Kidney epithelial cell (primary cell): ENCODE results near the gene AMZ2. TPM values are rescaled to one million over a fixed set of nuclear protein-coding genes. Genes with fewer than 3 reads are reported as not detected.
"Not testable (repeated sequence)": the region's sequence is repeated elsewhere in the genome, so short reads cannot be mapped to it uniquely, and the experiment has no call there.

Experiments used
- DNase-seq: peaks from one replicate; pipeline ENCODE4 v3.0.0-alpha.2; 2010; ENCODE audit warnings: low read depth
- H3K27me3 ChIP-seq: 2 replicates; pipeline ENCODE4 v1.6.0; 2011; ENCODE audit warnings: low read length; ENCODE audit not compliant: control insufficient read depth, insufficient read depth
- H3K36me3 ChIP-seq: 2 replicates; pipeline ENCODE4 v1.5.1; 2011; ENCODE audit warnings: low read length; ENCODE audit not compliant: control insufficient read depth, insufficient read depth
- H3K4me3 ChIP-seq: 2 replicates; pipeline ENCODE4 v1.5.1; 2011; ENCODE audit warnings: low read depth, mild to moderate bottlenecking, control low read depth, low read length
- total RNA-seq: library from RNA; depleted of rRNA; stranded (reverse); fragments of >200 nt; gene quantifications from 2 replicates; pipeline ENCODE4 v1.2.3, GENCODE V29; 2015
- TF ChIP-seq, protein P1 (sequence below): IDR thresholded peaks from 2 replicates; pipeline ENCODE4 v1.5.1; 2011; ENCODE audit warnings: mild to moderate bottlenecking, moderate library complexity, low read length, control low read depth, inconsistent platforms; ENCODE audit not compliant: insufficient read depth, poor library complexity, severe bottlenecking

The AMZ2 gene
- total RNA-seq, 1 donor from 2014 or later = 99.7 TPM

DNA sequence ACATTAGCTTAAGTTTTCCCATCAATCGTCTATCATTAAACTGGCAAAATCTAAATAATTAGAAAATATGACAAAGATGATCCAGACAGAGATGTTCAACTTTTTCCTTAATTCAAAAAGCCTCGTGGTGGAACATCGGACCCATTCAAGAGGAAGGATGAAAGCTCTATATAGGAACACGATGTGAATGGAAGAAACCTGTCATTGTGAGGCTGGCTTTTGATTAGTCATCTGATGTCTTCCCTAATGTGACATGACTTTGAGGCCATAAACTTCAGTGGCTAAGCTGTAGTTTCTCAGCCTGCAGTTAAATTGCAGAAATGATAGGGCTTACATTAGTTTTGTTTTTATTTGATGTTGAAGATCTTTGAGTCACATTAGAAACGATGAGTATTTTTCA is 1.0 kb downstream of the AMZ2 start:
- H3K4me3 ChIP-seq = peak overlapping the region; percentile 88
- TF ChIP-seq, protein P1, sequence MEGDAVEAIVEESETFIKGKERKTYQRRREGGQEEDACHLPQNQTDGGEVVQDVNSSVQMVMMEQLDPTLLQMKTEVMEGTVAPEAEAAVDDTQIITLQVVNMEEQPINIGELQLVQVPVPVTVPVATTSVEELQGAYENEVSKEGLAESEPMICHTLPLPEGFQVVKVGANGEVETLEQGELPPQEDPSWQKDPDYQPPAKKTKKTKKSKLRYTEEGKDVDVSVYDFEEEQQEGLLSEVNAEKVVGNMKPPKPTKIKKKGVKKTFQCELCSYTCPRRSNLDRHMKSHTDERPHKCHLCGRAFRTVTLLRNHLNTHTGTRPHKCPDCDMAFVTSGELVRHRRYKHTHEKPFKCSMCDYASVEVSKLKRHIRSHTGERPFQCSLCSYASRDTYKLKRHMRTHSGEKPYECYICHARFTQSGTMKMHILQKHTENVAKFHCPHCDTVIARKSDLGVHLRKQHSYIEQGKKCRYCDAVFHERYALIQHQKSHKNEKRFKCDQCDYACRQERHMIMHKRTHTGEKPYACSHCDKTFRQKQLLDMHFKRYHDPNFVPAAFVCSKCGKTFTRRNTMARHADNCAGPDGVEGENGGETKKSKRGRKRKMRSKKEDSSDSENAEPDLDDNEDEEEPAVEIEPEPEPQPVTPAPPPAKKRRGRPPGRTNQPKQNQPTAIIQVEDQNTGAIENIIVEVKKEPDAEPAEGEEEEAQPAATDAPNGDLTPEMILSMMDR = no peak
- H3K36me3 ChIP-seq = no peaks in the 10 kb centered on the region
- no peaks in the 10 kb centered on the region for H3K27me3 ChIP-seq
- no peak for DNase-seq

DNA sequence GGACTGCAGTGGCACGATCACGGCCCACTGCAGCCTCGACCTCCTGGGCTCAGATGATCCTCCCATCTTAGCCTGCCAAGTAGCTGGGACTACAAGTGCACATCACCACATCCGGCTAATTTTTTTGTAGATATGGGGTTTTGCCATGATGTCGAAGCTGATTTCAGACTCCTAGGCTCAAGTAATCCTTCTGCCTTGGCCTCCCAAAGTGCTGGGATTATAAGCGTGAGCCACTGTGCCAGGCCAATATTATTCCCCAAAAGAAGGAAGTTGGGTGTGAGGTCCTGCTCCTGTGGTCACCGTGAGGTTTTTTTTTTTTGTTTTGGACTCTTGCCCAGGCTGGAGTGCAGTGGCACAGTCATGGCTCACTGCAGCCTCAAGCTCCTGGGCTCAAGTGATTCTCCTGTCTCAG is 1.5 kb downstream of the AMZ2 start:
- TF ChIP-seq, protein P1 = no peak
- DNase-seq = no peak
- no peak overlapping the region for H3K4me3 ChIP-seq
- no peaks in the 10 kb centered on the region for H3K36me3 ChIP-seq
- H3K27me3 ChIP-seq = no peaks in the 10 kb centered on the region

DNA sequence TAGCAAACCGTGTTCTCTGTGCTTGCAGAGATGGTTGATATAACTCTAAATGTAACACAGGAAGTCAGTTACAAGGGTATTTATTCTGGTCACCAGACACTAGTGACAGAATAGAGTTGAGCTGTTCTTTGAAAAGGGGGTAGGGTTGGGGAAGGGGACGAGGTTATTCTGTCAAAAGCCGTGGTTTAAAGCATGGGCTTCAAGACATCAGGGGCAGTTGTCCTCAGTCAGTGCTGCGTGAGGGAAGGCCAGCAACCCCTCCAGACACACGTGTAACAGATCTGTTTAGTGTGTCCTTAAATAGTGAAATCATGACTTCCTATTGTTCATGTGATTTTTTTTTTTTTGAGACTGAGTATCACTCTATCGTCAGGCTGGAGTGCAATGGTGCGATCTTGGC is 5.6 kb downstream of the AMZ2 start:
- H3K36me3 ChIP-seq, DNase-seq, H3K4me3 ChIP-seq, H3K27me3 ChIP-seq: not testable (repeated sequence)

DNA sequence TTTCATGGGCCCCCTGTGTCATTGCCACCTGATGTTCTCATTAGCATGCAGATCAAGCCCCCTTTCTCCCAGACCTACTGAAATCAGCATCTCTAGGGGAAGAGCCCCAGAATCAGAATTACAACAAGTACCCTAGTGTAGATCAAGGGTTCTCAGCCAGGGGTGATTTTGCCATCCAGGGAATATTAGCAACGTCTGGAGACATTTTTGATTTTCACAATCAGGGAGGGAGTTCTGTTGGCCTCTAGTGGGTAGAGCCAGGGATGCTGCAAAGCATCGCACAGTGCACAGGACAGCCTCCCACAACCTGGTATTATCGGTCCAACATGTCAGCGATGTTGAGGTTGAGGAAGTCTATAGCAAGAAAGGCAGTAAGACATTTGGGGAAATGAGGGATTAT is 7.3 kb downstream of the AMZ2 start:
- H3K27me3 ChIP-seq = no peaks in the 10 kb centered on the region
- H3K4me3 ChIP-seq = no peak overlapping the region
- peaks cover 1% of the 10 kb centered on the region for H3K36me3 ChIP-seq
- TF ChIP-seq, protein P1 = no peak
- DNase-seq = no peak

DNA sequence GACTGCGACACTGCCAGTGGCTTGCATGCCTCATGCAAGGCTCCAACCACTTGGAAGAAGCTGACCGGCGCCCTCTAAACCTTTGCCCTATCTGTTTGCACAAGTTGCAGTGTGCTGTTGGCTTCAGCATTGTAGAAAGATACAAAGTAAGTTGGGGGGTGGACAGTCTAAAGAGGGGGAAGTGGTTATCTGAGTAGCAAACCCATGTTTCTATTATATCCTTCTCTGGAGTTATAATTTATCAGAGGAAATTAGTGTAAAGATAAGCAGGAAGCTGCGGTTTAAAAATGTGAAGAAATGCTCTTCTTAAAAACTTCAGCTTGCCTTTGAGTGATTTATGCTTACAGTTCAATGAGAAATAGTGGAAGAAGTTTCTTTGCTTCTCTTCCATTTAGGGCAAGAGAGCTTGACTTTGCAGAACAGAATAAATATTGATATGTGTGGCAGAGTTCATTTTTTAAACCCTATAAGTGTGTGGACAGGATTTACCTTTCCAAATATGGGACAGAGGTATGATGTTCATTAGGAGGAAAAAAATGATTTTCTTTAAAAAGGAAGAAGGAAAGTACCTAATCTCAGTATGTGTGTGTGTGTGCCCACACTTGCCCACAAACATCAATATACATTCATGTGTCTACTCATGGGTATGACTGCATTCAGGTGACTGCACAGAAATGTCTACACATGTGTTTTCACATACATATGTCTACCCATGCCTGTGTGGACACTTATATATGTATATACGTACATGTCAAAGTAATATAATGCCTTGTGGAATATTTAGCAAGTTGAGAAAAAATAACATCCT is 8.1 kb downstream of the AMZ2 start:
- H3K4me3 ChIP-seq = no peak overlapping the region
- peaks cover 1% of the 10 kb centered on the region for H3K36me3 ChIP-seq
- H3K27me3 ChIP-seq = no peaks in the 10 kb centered on the region
- no peak for DNase-seq
- TF ChIP-seq, protein P1 = no peak

DNA sequence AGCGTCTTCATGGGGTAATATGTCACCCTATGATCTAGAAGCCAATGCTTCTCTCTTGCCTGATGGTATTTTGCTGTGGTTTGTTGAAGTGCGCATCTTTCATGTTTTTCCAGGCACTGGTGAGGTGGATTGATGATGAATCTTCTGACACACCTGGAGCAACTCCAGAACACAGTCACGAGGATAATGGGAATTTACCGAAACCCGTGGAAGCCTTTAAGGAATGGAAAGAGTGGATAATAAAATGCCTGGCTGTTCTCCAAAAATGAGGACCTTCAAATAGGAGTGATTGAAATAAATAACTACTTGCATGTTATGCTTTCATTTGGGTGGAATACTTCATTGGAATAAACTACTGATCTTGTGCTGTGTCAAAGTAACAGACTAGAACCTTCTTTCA is 8.9 kb downstream of the AMZ2 start:
- H3K36me3 ChIP-seq, H3K4me3 ChIP-seq, DNase-seq, H3K27me3 ChIP-seq: not testable (repeated sequence)

DNA sequence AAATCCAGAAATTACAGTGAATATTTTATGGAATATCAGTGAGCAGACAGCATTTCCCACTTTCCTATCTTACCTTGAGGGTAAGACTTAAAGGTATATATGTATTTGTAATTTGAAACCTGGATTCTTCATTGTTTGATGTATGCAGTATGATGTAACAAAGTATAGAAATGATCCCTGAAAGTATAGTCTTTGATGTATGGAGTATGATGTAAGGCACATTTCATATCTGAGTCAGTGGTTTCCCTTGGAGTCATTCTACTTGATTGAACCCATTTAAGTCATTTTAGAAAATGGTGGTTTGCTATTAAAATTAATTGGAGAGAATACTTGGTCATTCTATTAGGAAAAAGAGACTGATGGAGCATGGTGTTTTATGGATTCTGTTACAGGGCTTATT is 10.1 kb downstream of the AMZ2 start:
- Histone ChIP-seq H3K27me3 (no peaks in the 10 kb centered on the region), H3K36me3 (peaks cover 1% of the 10 kb centered on the region), H3K4me3 (no peak overlapping the region)
- TF ChIP-seq, protein P1 = no peak
- DNase-seq = no peak

DNA sequence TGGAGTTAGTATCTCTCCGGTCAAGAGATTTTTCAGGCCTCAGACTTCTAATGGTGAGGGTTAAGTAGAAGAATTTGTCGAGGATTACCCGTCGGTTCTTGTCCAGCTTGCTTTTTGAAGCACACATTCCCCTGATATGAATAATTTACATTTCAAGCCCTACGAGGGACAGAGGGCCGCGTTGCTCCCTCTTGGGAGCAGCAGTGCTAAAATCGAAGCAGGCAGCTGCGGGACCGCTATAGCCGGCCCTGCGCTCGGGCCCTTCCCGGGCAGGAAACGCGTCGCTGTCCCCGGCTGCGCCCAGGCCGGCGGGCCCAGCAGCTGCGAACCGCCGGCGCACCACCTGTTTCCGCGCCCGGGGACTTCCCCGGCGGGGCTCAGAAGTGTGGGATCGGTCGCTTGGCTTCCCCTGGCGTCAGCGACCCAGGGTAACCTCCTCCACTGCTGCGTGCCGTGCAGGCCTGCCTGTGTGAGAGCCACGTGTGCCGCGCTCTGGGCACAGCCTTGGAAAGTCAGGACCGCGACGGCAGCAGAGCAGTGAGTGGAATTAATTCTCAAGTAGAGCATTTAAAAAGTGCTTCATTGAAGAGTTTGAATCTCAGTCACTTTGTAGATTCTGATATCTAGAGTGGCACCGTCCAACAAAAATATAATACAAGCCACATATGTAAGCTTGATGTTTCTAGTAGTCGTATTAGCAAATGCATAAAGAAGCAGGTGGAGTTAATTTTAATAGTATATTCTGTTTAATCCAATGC is 11.2 kb downstream of the AMZ2 start:
- H3K36me3 ChIP-seq, DNase-seq, H3K27me3 ChIP-seq, H3K4me3 ChIP-seq: not testable (repeated sequence)

DNA sequence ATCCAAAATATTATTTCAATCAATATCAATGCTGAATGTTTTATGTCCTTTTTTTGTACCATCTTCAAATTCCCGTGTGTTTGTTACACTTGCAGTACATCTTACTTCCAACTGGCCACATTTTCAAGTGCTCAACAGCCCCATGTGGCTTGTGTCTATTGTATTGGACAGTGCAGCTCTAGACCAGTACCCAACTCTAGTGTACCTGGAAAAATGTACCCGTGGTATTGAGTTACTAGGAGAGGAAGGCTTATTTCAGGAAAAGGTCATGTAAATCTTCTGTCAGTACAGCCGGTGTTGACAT is 11.8 kb downstream of the AMZ2 start:
- H3K27me3 ChIP-seq, DNase-seq, H3K4me3 ChIP-seq, H3K36me3 ChIP-seq: not testable (repeated sequence)
